ENCODE data around the gene MAP2K7.

Gene MAP2K7

DNA sequence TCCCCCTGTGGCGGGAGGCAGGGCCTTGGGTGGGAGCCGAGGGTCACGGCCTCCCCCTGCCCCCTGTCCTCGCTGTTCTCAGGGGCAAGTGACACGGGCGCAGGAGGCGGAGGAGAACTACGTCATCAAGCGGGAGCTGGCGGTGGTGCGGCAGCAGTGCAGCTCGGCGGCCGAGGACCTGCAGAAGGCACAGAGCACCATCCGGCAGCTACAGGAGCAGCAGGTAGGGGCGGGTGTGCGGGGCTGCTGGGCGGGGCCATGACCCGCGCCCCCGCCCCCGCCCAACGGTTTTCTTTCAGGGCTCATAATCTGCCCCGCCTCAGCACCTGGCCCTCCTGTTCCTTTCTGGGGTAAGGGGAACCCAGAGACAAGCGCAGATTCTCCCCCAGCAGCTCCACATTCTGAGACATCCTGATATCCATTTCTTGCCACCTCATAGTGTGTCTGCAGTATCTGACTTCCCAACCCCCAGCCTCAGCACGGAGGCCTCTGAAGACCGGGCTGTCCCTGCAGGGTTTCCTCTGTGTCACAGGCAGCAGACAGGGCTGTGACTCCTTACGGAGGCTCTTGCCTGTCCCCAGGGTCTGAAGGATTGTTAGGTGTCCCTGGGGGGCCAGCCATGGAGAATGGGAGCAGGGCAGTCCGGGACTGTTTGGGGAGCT is 45.4 kb upstream of the MAP2K7 start (continued):
- TF ChIP-seq ZNF791 (tag by site-specific recombination; IDR thresholded peaks at IDR 0.05) (no peak), ZNF585B (tag by site-specific recombination; IDR thresholded peaks at IDR 0.05) (no peak), SP7 (tag by site-specific recombination; IDR thresholded peaks at IDR 0.05) (no peak), KLF1 (tag by site-specific recombination; IDR thresholded peaks at IDR 0.05) (peak; percentile 92), ZNF514 (tag by site-specific recombination; IDR thresholded peaks at IDR 0.05) (no peak), ZFP37 (tag by site-specific recombination; IDR thresholded peaks at IDR 0.05) (no peak), ZFHX2 (tag by site-specific recombination; conservative IDR thresholded peaks at IDR 0.05) (peak; percentile 29; the same call in 1 of the 2 replicates), SETDB1 (IDR thresholded peaks at IDR 0.05; ENCODE audit: insufficient read length, low read length) (no peak), ZNF202 (tag by site-specific recombination; IDR thresholded peaks at IDR 0.05; ENCODE audit: borderline replicate concordance) (no peak), ZBTB17 (tag by site-specific recombination; IDR thresholded peaks at IDR 0.05) (no peak), ZNF221 (tag by site-specific recombination; IDR thresholded peaks at IDR 0.05; ENCODE audit: borderline replicate concordance) (no peak), ZNF561 (tag by site-specific recombination; IDR thresholded peaks at IDR 0.05; ENCODE audit: borderline replicate concordance) (no peak), ZIC2 (tag by site-specific recombination; IDR thresholded peaks at IDR 0.05) (peak; percentile 31; the same call in 1 of the 2 replicates), PRDM1 (tag by site-specific recombination; IDR thresholded peaks at IDR 0.05) (no peak), FEZF1 (tag by site-specific recombination; IDR thresholded peaks at IDR 0.05) (no peak), ZNF843 (tag by site-specific recombination; IDR thresholded peaks at IDR 0.05) (no peak), YY1 (tag by site-specific recombination; IDR thresholded peaks at IDR 0.05) (no peak), ZEB2 (tag by site-specific recombination; IDR thresholded peaks at IDR 0.05) (no peak), ZNF544 (tag by site-specific recombination; IDR thresholded peaks at IDR 0.05) (no peak), ZNF830 (tag by site-specific recombination; IDR thresholded peaks at IDR 0.05; ENCODE audit: low read depth) (no peak), TRIM28 (IDR thresholded peaks at IDR 0.05; ENCODE audit: borderline replicate concordance, low read length) (no peak), MYNN (tag by site-specific recombination; IDR thresholded peaks at IDR 0.05; ENCODE audit: borderline replicate concordance) (no peak), ZNF169 (tag by site-specific recombination; IDR thresholded peaks at IDR 0.05) (no peak), BCL11A (tag by site-specific recombination; IDR thresholded peaks at IDR 0.05; ENCODE audit: low read depth) (no peak), HOXC10 (CRISPR knock-in tag; IDR thresholded peaks at IDR 0.05) (no peak), ZNF302 (tag by site-specific recombination; IDR thresholded peaks at IDR 0.05; ENCODE audit: low read depth) (no peak)
- TF ChIP-seq, protein P1, sequence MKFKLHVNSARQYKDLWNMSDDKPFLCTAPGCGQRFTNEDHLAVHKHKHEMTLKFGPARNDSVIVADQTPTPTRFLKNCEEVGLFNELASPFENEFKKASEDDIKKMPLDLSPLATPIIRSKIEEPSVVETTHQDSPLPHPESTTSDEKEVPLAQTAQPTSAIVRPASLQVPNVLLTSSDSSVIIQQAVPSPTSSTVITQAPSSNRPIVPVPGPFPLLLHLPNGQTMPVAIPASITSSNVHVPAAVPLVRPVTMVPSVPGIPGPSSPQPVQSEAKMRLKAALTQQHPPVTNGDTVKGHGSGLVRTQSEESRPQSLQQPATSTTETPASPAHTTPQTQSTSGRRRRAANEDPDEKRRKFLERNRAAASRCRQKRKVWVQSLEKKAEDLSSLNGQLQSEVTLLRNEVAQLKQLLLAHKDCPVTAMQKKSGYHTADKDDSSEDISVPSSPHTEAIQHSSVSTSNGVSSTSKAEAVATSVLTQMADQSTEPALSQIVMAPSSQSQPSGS (tag by site-specific recombination; IDR thresholded peaks at IDR 0.05; ENCODE audit: low read depth): no peak
- TF ChIP-seq, protein P2, sequence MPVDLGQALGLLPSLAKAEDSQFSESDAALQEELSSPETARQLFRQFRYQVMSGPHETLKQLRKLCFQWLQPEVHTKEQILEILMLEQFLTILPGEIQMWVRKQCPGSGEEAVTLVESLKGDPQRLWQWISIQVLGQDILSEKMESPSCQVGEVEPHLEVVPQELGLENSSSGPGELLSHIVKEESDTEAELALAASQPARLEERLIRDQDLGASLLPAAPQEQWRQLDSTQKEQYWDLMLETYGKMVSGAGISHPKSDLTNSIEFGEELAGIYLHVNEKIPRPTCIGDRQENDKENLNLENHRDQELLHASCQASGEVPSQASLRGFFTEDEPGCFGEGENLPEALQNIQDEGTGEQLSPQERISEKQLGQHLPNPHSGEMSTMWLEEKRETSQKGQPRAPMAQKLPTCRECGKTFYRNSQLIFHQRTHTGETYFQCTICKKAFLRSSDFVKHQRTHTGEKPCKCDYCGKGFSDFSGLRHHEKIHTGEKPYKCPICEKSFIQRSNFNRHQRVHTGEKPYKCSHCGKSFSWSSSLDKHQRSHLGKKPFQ (tag by site-specific recombination; IDR thresholded peaks at IDR 0.05): no peak
- TF ChIP-seq, protein P3, sequence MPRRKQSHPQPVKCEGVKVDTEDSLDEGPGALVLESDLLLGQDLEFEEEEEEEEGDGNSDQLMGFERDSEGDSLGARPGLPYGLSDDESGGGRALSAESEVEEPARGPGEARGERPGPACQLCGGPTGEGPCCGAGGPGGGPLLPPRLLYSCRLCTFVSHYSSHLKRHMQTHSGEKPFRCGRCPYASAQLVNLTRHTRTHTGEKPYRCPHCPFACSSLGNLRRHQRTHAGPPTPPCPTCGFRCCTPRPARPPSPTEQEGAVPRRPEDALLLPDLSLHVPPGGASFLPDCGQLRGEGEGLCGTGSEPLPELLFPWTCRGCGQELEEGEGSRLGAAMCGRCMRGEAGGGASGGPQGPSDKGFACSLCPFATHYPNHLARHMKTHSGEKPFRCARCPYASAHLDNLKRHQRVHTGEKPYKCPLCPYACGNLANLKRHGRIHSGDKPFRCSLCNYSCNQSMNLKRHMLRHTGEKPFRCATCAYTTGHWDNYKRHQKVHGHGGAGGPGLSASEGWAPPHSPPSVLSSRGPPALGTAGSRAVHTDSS (tag by site-specific recombination; IDR thresholded peaks at IDR 0.05): no peak
- TF ChIP-seq, protein P4, sequence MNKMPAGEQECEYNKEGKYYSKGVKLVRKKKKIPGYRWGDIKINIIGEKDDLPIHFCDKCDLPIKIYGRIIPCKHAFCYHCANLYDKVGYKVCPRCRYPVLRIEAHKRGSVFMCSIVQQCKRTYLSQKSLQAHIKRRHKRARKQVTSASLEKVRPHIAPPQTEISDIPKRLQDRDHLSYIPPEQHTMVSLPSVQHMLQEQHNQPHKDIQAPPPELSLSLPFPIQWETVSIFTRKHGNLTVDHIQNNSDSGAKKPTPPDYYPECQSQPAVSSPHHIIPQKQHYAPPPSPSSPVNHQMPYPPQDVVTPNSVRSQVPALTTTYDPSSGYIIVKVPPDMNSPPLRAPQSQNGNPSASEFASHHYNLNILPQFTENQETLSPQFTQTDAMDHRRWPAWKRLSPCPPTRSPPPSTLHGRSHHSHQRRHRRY (tag by site-specific recombination; IDR thresholded peaks at IDR 0.05): no peak

Measured in HEK293 (cell line).